Activated CD4-positive, alpha-beta T cell treated with anti-CD3 and anti-CD28 coated beads, Interleukin-2, amount 50 U/mL, for 16 hours (primary cell): ENCODE data around the gene FAM151A.
"Not testable (repeated sequence)": the region's sequence is repeated elsewhere in the genome, so short reads cannot be mapped to it uniquely, and the experiment has no call there.

Experiments
- DNase-seq: peaks from one replicate; pipeline ENCODE4 v3.0.0-alpha.2; 2020

The FAM151A gene

GRCh38 chr1:54636461-54637446 is 13.4 kb upstream of the FAM151A start:
- not testable (repeated sequence) for DNase-seq

DNA sequence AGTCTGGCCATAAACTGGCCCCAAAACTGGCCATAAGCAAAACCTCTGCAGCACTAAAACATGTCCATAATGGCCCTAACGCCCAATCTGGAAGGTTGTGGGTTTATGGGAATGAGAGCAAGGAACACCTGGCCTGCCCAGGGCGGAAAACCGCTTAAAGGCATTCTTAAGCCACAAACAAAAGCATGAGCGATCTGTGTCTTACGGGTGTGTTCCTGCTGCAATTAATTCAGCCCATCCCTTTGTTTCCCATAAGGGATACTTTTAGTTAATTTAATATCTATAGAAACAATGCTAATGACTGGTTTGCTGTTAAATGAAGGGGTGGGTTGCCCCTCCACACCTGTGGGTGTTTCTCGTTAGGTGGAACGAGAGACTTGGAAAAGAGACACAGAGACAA is 12.5 kb upstream of the FAM151A start:
- DNase-seq: not testable (repeated sequence)

DNA sequence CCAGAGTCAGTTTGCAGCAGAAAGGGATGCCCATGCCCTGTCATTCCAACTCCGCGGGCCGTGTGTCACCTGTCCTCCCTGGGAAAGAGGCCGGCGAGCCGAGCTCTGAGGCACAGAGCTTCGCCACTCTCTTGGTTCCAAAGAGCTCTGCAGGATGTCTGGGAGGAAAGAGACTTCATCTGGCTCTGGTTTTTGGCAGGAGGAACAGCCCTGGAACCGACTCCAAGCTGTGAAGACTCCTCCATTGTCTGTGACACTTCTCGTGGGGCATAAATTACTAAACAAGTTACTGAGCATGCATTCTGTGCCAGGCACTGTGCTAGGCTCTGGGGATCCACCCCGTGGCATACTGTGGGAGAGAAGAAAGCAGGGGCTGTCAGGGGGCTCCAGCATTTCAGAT is 3.9 kb upstream of the FAM151A start:
- DNase-seq: no peak

DNA sequence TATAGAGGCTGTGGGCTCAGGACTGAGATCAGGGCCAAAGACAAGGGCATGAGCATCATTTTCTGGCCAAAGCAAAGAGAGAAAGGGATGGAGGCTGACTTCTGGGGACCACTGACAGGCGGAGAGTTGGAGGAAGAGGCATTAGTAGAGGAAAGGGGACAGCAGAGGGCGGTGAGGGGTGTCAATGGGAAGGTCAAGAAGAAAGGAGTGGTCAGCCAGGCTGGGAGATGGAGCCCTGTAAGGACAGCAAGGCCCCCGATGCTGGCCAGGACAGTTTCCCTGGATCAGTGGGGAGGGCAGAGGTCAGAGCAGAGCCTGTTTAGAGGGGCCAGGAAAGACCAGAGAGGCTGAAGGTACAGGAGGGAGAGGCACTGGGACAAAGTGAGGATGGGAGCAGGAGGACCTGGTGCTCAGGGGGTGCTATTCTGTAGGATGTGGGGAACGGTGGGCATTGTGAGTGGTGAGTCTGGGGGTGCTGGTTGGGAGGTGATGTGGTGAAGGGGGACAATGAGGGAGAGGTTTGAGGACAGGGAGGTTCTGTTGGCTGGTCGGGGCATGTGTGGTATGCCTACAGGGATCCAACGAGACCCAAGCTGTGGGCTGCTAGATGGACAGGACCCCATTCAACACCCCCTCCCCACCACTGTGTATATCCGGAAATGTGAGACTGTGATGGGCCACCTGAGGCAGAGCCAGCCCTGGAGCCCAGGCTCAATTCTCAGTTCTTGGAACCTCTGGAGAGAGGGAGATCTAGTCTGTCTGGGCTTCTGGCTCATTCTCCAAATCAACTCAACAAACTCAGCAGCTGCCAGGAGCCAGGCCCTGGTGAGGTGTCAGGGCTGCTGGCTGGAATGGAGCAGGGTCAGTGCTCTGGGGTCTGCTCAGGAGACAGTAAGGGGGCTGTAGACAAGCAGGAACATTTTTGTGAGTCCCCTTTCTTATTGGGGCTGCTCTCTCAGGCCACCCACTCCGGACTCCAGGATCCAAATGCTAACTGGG is 1.4 kb upstream of the FAM151A start:
- DNase-seq: no peak

DNA sequence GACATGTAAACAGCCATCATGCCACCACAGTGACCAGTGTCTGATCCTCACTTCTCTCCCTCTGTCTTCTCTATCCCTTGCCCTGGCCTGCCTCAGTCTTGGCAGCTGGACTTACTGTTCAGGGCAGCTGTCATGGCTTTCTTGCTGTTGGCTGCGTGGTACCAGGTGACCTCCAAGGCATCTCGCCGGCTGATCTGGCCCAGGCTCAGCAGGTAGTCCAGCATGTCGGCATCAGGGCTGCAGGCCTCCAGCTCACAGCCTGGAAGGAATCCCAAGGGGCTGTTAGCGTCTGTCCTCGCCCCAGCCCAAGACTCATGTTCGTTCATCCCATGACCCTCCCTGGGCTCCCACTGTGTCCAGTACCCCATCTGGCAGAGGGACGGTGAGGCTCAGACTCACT is 3.6 kb downstream of the FAM151A start:
- DNase-seq: no peak

DNA sequence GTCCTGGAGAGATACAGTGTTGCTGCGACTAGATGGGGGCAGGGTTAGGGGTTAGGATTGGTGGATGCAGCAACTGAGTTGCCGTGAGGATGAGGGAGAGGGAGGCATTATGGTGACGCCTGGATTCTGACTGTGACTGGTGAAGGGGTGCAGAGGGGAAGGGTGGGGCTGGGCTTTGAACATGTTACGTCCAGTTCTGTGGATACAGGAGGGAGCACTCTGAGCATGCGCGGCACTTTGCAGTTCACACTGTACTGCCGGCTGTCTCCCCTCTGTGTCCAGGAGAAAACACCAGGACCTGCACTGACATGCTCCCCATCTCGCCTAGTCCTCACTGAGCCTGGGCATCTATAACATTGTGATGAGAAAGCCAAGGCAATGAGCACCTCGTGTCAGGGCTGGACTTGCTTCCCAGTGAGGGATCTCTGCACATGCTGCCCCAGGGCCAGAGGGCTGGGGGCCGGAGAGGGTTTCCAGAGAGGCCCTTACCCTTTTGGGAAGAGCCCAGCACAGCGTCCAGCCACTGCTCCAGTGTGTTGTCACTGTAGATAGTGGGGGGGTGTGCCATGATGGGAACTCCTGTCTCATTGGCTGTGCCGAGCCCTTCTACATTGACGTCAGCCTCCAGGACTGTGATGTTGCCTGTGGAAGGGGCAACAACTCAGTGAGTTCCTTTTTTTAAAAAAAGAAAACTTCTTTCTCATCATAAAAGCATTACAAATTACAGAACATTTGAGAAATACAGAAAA is 7.6 kb downstream of the FAM151A start:
- DNase-seq: no peak

DNA sequence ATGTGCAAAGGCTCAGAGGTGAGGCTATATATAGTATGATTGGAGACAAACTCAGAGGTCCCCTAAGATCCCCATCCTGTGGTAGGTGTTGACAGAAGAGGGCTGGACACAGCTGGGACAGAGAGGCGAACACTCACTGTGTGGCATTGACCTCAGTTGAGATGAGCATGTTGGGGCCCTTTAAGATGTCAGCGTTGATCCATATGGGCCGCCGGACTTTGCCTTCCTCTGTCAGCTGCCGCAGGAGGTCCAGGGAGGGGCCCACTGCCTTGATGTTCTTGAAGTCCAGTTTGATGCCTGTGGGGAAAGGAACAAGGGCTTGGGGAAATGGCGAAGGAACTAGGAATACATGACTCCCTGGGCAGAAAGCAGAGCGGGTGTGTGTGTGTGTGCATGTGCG is 8.8 kb downstream of the FAM151A start:
- DNase-seq: no peak

- no peak for DNase-seq
Observed at GRCh38 chr1:54614024-54614423, 9.3 kb downstream of the FAM151A start.

DNA sequence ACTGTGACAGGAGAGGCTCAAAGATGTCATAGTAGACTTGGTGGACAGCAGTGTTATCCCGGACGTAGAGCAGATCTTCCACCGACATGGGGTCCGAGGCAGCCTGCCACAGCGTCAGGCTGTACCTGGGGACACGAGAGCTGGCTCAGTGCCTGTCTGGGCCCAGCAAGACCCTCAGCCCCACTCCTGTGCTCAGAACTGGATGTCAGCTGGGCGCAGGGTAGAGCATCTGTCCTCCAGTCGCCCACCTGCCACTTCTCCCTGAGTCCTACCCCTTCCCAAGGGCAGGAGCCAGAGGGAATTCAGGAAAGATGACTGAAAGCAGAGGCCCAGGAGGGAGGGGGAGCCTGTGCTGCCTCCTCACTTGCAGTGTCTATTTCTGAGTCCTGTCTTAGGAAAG is 11.7 kb downstream of the FAM151A start:
- no peak for DNase-seq

DNA sequence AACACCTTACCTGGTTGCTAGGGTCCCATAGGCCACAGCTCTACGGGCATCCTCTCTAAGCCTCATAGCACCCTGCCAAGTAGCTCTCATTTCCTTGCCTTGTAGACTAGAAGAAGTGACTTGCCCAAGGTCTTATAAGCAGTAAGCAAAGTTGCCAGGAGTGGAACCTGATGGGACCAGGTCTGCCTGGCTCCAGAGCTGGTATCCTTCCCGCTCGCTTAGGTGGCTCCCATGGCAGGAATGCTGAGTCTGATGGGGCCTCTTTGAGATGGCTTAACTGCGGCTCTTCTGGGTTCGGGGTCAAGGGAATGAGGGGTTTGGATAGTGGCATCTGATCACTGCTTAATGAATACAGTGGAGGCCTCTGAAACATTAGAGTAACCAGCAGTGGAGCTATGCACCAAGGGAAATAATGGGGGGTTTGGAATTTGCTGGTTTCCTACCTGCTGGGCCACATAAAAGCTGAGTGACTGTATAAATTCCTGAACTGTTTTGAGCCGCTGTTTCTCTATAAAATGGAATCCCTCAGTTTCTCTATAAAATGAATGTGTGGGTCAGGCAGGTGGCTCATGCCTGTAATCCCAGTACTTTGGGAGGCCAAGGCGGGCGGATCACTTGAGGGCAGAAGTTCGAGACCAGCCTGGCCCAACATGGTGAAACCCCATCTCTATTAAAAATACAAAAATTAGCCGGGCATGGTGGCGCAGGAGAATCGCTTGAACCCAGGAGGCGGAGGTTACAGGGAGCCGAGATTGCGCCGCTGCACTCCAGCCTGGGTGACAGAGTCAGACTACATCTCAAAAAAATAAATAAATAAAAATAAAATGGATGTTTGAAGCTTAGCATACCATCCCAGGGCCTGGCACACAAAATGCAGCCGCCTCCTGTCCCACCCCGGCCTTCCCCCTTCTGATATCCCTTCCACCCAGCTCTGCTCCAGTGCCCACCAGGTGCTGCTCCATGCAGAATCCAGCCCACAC is 12.4 kb downstream of the FAM151A start:
- no peak for DNase-seq

DNA sequence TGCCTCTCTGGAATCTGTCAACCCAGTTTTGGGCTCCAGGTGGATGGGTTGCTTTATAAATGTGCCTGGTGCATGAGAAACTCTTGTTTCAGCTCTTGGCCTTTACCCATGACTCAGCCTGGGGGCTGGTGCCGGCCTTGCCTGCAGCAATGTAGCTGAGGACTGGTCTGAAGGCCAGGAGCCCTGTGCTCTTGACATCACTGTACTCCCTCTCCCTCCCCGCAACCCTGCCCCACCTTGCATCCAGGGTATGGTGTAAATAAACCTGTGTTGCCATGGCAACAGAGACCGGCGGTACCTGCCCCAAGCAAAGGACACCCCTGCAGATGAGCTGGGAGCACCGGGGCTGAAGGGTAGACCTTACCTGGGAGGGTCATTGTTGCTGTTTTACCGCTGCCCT is 13.3 kb downstream of the FAM151A start:
- no peak for DNase-seq

DNA sequence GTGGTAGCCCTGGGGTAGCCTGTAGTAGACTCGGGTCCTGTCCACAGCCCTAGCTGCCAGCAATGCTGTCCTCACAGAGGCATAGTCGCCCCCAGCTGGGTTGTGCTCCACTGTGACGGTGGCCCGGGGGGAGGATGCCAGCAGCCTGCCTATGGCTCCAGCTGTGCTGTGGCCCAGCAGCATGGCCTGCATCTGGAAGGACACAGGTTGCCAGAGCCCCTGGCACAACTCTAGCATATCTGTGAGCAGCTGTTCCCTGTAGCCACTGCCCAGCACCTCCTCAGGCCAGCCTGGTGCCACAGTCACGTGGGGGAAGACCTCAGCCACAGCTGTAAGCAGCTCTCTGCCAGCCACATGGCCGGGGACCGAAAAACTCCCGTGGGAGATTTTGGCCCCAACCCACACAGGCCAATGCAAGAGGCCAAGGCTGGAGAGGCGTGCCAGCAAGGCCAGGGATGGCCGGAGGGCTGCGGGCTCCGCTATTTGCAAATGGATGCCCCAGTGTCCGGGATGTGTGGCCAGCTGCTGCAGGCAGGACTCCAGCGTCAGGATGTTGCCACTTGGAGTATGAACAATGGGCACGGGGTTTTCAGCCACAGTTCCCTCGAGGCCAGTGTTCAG is 13.9 kb downstream of the FAM151A start:
- no peak for DNase-seq

DNA sequence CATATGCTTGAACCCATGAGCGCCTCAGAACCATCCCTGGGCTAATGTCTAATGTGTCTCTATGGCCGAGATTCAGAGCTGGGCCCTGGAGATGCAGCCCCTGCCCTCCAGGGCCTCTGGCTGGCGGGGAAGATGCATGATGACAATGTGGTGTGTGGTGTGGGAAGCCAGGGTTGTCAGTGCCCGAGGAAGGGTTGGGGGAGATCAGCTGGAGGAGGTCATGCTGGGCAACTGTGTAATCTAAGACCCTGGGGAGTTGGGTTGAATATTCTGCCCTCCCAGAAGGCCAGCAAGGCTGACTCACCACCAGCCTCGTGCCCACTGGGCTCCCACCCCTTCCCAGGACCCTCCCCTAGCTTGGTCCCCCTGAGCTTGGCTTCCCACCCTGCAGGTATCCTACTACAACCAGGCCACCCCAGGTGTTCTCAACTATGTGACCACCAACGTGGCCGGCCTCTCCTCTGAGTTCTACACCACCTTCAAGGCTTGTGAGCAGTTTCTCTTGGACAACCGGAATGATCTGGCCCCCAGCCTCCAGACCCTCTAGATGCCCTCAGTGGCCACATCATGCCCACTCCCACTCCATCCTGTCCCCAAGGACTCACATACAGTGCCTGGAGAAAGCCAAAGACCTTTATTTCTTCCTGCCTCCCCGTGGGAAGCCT is 14.6 kb downstream of the FAM151A start:
- DNase-seq: no peak

DNA sequence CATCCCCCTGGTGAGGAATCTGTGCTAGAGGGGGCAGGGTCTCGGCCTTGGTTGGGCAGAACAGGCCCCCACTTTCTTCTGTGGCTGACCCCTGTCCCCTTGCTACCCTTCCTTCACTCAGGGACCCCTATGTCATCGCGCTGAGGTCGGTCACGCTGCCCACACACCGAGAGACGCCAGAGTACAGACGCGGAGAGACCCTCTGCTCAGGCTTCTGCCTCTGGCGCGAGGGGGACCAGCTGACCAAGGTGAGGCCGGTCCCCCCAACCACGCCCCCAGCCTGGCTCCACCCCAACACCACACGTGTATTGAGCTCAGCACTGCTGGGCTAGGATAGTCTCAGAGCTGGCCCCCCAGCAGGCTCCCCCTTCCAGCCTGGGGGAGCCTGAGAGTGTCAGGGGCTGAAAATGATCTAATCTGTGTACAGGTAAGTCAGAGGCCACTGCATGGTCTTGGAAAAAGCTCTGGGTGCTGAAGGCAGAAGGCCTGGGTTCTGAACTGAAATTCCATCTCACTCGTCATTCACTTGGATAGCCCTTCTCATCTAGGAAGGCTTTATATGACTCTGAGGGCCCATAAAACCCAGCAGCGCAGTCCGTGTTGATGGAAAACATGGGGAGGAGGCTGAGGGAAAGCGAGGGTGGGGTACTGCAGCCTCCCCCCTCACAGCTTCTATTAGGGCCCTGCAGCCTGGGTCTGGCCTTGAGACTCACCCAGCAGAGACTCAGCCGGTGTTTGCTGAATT is 15.3 kb downstream of the FAM151A start:
- no peak for DNase-seq

DNA sequence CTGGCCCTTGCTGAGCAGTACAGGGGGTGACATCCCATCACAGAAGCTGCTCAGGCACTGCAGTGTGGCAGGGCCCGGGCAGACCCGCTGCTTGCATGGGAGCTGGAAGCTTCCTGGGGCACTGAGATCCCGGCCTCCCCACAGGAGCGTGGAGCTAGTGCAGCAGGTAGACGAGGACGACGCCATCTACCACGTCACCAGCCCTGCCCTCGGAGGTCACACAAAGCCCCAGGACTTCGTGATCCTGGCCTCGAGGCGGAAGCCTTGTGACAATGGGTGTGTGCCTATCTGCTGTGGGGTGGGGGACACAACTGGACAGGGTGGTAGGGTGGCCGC is 16.4 kb downstream of the FAM151A start:
- no peak for DNase-seq

DNA sequence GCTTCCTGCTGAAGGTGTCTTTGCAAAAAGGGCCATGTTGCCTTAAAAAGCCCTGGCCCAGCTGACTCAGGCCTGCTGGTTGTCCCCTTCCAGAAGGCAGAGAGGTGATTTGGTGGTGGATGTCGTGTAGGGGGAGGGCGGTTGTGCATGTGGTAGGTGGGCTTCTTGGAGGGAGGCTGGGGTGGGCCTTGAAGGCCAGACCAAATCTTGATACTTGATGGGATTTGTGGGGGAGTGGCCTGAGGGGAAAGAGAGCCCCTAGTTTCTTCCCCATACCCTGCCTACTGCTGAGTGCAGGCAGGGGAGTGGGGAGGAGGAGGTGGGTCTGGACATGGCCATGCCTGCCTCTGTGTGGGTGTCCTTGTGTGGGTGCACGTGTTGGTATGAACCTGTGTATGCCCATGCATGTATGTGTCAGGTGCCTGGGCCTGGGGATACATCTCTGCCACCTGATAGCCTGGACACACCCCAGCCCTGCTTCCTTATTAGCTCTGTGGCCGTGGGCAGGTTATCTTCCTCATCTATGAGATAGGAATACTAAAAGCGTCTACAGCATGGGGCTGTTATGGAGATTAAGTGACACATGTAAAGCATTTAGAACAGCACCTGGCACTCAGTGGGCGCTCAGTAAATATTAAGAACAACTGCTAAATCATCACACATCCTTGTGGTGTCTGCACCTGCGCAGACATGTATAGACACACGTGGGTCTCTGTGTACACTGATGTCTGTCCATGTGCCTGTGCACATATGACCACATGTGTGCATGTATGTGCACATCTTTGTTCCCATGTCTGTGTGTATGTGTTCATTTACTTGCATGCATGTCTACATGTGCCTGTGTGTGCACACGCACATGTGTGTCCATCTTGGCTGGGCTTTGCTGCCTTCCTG is 17.0 kb downstream of the FAM151A start:
- DNase-seq: no peak

DNA sequence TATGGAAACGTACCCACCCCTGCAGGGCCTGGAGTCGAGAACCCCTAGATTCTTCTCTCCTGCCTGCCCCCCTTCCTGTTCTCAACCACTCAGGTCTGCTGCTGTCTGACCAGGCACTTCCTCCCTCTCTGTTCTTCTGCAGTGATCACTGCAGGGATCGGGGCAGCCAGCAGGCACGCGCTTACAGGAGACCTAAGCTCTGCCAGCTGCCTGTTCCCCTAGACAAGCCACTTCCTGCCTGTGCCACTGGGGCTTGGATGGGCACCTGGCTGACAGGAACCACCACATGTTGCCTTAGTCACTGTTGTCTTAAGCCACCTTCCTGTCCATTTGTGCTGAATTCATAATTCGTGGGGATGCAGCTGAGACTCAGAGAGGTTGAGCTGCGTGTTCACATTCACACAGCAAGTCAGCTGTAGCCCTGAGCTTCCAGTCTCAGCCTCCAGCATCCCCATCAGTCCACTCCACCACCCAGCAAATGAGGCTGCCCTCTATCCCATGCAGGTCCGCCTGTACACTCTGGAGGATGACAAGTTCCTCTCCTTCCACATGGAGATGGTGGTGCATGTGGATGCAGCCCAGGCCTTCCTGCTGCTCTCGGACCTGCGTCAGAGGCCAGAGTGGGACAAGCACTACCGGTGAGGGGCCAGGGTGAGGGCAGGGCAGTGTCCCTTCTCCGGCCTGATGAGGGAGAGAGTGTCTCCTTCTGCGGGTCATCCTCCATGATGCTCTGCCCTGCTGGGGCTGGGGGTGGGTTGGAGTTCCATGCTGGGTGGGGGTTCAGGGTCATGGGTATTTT is 18.6 kb downstream of the FAM151A start:
- peak; percentile 18 for DNase-seq

GRCh38 chr1:54604051-54604450 is 19.3 kb downstream of the FAM151A start:
- no peak for DNase-seq
